ENCODE data around the gene RBBP8NL.

Gene RBBP8NL

DNA sequence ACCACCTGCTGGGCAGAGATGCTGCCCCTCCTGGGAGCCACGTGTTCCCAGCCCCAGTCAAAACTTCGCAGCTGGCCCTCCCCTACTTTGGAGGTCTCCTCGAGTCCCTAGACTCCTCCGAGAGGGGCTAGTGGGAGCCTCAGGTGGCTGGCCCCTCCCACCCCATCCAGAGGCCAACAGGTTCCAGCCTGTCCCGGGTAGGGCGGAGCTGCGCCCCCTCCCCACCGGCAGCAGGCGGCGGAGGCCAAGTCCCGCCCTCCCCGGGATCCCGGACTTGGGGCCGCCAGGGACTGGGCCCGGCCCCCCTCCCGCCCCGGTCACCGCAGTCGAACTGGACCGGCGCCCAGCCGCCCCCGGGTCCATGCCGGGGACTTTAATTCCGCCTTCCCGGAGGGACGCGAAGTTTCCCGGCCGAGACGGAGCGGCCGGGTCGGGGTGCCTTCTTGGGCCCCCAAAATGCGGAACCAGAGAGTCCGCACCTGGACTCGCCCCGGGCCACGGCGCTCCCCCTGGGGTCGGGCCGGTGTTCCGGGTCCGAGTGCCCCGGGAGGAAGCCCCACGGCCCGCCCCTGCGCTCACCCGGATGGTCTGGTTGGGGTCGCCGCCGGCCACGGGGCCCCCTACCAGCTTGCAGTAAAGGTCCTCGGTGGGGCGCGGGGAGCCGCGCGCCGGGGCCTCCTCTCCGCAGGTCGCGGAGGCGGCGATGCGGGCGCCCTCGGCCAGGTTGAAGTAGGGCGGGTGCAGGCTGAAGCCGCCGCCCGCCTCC, 60.8 kb downstream of the RBBP8NL start:
- DNase-seq (ENCODE audit: insufficient read length, low spot score) (peak; percentile 85), FAIRE-seq (peak; percentile 91)

DNA sequence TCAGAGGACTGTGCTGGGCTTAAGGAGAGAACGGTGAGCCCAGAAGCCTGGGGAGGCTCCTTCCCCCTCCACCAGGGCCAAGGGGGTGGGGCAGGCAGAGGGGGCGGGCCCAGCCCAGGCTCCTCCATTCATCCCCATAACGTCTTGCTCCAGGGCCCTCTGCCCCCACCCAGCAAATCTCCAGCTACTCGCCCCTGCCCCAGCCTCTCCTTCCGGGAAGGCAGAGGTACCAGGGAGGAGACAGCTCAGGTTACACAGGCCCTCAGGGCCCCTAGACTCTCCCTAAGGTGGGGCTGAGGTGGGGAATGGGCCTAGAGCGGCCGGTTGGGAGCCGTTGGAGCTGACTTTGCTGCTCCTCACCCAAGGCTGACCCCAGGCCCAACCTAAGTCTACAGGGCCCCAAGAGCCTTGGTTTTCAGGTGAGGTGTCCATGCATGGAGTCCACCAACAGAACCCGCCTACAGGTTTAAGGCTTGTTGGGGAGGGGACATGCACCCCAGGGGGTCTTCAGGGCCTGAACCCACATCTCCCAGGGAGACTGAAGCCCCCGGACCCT, 61.4 kb downstream of the RBBP8NL start:
- peak; percentile 91 for DNase-seq (ENCODE audit: insufficient read length, low spot score)
- peak; percentile 94 for FAIRE-seq

DNA sequence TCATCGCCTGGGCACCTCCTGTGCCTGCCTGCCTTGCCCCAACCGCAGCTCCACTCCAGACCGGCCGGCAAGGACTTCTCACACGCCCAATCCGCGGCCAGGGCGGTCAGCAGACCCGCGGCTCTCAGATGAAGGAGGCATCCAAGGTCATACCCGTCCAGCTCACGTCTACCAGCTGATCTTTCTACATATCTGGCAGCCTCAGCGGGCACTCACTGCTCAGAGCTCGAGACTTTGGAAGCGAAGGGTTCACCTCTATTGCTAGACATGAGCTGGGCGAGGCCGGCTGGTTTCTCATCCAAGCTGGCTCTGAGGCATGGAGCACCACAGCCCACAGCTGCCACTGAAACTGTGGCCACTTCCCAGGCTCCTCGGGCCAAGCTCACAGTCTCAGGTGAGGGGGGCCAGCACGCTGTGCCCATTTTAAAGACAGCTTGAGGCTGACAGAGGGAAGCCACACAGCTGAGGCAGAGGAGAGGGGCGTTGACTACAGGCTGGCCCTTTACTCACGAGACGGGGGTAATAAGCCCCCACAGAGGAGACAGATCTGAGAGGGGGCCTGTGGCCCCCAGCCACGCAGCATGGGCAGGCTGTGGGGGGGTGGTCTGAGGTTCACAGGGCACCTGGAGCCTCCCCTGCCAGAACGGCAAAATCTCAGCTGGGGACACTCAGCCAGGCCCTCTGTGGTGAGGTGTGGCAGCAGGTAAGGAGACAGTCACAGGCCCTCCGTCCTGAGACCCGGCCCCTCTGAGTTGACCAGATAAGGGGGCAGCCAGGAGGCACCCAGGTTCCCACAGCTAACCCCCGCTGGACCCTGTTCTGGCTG, 62.2 kb downstream of the RBBP8NL start:
- no peak for DNase-seq (ENCODE audit: insufficient read length, low spot score)
- peak; percentile 60 for FAIRE-seq

DNA sequence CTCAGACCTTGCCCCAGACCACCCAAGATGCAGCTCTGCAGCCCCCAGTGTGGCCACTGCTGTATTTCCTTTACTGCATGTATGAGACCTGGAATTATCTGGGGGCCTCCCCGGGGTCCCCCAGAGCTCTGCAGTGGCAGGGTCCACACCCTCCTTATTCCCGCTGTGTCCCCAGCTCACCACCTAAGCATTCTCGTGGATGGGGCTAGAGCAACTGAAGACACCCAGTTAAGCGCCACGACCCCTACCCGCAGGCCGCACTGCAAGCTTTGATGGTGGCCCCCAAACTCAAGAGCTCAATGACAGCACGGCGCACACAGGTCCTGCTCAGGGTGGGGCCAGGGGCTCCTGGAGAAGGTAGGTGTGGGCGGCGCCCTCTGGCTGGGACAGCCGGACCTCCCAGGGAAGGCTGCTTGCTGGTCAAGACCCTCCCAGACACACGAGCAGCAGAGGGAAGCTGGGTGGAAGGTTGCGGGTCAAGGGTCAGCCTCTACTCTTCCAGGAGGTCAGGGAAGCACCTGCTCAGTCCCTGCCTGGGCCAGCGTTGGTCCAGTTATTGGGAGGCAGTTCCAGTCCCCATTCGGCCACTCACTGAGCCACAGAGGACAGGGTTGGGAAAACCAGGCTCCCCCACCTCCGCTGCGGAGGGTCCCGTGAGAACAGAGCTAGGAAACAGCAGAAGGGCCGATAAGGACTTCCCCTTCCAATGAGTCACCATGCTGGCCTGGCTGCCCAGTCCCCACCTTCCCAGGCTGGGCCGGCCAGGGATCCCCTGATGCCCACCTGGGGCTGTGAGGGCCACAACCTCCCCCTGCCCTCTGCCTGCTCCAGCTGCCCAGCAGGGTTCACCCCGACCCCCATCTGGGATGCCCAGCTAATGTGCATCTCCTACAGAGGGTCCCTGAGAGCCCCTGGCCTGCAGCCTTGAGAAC, 63.2 kb downstream of the RBBP8NL start:
- DNase-seq (ENCODE audit: insufficient read length, low spot score) (no peak), FAIRE-seq (peak; percentile 94)

DNA sequence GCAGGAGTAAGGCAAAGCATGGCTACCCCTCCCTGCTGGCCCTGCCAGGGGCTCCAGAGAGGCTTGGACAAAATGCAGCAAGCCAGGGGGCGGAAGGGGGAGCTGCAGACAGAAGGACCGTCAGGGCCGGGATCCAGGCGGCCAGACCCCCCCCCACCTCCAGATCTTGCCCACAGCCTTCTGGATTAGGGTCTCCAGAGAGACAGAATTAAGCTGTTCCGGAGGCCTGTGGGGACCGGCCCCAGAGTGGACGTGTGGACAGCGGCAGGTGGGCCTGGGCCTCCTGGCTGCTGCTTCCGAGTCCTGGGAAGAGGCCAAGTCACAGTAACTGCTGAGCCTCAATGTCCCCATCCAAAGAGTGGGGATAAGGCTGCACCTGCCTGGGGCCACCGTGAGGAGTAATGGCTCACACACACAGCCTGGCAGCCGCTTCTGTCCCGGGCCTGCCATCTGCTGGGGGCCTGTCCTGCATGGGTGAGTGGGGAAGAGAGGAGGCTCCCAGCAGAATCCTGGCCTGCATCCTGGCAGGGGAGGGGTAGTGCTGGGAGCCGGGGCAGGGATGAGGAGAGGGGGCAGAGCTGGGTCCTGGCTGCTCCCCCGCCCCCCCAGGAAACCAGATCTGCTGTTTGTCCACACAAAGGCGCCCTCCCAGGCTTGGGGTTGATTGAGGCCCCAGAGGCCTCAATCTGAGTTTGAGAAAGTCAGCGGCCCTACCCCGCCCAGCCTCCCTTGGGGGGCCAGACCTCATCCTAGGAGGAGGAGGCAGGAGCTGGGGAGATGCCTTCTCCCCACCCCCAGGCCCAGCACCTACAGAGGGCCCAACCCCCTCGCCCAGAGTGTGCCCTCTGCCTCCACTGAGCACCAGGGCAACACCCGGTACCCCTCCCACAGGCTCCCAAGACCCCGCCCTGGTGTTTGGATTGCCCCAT, 64.1 kb downstream of the RBBP8NL start:
- FAIRE-seq: peak; percentile 81
- DNase-seq (ENCODE audit: insufficient read length, low spot score): no peak

DNA sequence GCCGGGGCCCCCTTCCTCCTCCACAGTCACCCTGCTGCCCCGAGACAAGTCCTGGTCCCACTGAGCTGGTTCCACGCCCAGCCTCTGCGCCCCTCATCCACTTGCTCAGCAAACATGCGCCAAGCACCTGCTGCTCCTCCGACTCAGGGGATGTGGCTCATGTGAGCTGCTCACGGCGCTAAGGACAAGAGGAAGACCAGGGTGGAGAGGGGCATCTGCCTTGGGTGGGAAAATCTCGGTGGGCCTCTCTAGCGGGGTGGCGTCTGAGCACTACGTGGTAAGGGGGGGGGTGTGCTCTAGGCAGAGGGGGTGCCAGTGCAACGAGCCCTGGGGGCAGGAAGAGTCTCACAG, 64.8 kb downstream of the RBBP8NL start:
- FAIRE-seq: peak; percentile 89
- DNase-seq (ENCODE audit: insufficient read length, low spot score): no peak

DNA sequence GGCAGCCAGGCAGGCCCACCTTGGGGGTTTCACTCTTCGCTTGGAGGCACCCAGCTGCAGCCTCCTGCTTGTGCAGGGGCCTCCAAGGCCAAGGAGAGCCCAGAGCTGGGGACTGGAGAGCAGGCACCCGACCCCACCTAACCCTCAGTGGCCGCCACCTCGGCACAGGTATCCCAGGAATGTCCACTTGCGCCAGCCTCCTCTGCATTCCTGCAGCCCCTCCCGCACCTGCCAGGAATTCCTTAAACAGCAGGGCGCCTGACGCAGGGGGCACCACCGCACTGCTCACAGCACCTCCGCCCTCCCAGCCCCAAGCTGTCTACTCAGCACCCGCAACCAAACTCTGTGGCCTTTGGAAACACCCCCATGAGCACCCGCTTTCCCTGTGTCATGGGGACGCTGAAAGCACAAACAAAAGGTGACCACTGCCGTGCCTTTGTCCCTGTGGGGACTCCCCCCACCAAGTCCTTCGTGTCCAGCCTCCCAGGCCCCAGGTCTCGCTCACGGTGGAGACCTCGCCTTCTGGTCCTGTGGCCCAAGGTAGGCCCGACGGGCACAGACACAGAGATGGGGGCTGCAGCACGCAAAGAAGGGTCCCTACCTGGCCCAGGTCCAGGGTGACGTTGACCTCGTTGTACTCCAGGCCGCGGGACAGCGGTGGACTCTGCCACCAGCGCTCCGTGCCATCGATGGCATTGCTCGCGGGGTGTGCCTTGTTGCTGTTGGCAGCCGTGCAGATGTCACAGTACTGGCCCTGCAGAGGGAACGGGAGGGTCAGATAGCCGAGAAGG, 65.3 kb downstream of the RBBP8NL start:
- no peak for DNase-seq (ENCODE audit: insufficient read length, low spot score)
- FAIRE-seq: no peak

DNA sequence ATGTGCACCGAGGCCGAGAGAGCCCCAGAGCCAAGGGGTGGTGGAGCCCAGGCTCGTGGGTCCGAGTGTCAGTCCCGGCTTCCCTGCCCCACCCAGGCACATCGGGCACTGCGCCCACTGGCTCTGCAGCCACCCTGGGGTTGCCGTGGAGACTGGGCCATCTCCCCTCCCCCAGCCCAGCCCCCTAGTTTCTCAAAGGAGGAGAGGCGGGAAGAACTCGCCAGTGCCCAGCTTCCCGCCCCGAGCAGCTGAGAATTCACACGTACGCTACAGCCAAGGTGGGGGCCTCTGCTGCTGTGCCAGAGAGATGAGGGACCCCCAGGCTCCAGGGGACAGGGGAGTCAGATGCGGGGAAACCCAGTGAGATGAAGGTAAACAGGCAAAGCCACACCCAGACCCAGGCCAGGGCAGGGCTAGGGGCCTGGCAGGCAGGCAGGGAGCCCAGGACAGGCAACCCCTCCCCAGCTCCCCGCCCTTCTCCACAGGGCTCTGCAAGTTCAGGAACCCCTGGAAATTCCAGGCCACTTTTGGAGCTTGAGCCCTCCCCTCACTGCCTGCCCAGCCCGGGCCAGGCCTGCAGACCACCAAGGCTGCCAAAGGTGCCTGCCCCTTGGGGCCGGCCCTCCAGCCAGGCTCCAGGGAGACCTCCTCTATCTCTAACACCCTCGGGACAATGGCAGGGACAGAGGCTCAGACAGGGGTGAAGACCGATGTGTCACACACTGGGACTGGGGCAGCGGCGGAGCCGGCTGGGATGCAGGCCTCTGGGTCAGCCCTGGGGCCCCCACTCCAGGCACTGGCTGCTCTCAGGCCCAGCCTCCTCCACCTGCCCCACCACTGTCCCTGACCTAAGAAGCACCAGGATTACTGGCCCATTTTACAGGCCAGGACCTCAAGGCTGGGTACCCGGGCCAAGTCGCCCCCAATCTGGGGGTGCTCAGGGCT, 66.2 kb downstream of the RBBP8NL start:
- FAIRE-seq (peak; percentile 81), DNase-seq (ENCODE audit: insufficient read length, low spot score) (no peak)
